Endothelial cell (in vitro differentiated cells): ENCODE data around the gene ZNHIT1. TPM values are rescaled to one million over a fixed set of nuclear protein-coding genes. Genes with fewer than 3 reads are reported as not detected.

Experiments used
- DNase-seq: peaks from one replicate; pipeline ENCODE4 v3.0.0; 2021; ENCODE audit warnings: low spot score
- H3K27ac Mint-ChIP-seq: one replicate; pipeline ENCODE4 v1.8.0; 2021; ENCODE audit warnings: mixed read lengths, inconsistent platforms; ENCODE audit not compliant: unreplicated experiment
- H3K27me3 Mint-ChIP-seq: one replicate; pipeline ENCODE4 v1.8.0; 2021; ENCODE audit warnings: mild to moderate bottlenecking, moderate library complexity, mixed read lengths, inconsistent platforms; ENCODE audit not compliant: unreplicated experiment
- H3K36me3 Mint-ChIP-seq: one replicate; pipeline ENCODE4 v1.8.0; 2021; ENCODE audit warnings: mild to moderate bottlenecking, low read depth, mixed read lengths, inconsistent platforms; ENCODE audit not compliant: unreplicated experiment
- H3K4me1 Mint-ChIP-seq: one replicate; pipeline ENCODE4 v1.8.0; 2021; ENCODE audit warnings: mild to moderate bottlenecking, mixed read lengths, inconsistent platforms; ENCODE audit not compliant: unreplicated experiment
- H3K4me3 Mint-ChIP-seq: one replicate; pipeline ENCODE4 v1.8.0; 2021; ENCODE audit warnings: mild to moderate bottlenecking, mixed read lengths, inconsistent platforms; ENCODE audit not compliant: unreplicated experiment
- H3K9me3 Mint-ChIP-seq: one replicate; pipeline ENCODE4 v1.8.0; 2021; ENCODE audit warnings: mixed read lengths, inconsistent platforms; ENCODE audit not compliant: unreplicated experiment
- CTCF ChIP-seq: fragments of 200-600 bp; sonication (generic); IDR thresholded peaks from one replicate; pipeline ENCODE4 v1.5.0; 2021; ENCODE audit warnings: antibody characterized with exemption; ENCODE audit not compliant: unreplicated experiment
- total RNA-seq: library from RNA; stranded (reverse); fragmentation: NEBNext Ultra II Directional; extraction: Animal tissue kit (Norgen Biotek cat#: 25700); gene quantifications from one replicate; pipeline ENCODE4 v1.2.1, GENCODE V29; 2021; ENCODE audit not compliant: unreplicated experiment

Gene ZNHIT1
- total RNA-seq, 1 donor from 2014 or later: 71.5 TPM

GRCh38 chr7:101205901-101206664, 11.9 kb upstream of the ZNHIT1 start:
- no peak for DNase-seq
- no peaks in the 10 kb centered on the region for H3K9me3 Mint-ChIP-seq
- H3K36me3 Mint-ChIP-seq: peaks cover 10% of the 10 kb centered on the region
- no peaks in the 10 kb centered on the region for H3K4me1 Mint-ChIP-seq
- H3K27me3 Mint-ChIP-seq: peaks cover 5% of the 10 kb centered on the region
- no peak for TF ChIP-seq CTCF
- H3K27ac Mint-ChIP-seq: no peak overlapping the region
- no peak overlapping the region for H3K4me3 Mint-ChIP-seq

GRCh38 chr7:101206665-101207042, 11.3 kb upstream of the ZNHIT1 start:
- Mint-ChIP-seq H3K27ac (no peak overlapping the region), H3K4me3 (no peak overlapping the region), H3K9me3 (no peaks in the 10 kb centered on the region), H3K27me3 (peaks cover 5% of the 10 kb centered on the region), H3K36me3 (peaks cover 10% of the 10 kb centered on the region), H3K4me1 (no peaks in the 10 kb centered on the region)
- no peak for TF ChIP-seq CTCF
- no peak for DNase-seq

DNA sequence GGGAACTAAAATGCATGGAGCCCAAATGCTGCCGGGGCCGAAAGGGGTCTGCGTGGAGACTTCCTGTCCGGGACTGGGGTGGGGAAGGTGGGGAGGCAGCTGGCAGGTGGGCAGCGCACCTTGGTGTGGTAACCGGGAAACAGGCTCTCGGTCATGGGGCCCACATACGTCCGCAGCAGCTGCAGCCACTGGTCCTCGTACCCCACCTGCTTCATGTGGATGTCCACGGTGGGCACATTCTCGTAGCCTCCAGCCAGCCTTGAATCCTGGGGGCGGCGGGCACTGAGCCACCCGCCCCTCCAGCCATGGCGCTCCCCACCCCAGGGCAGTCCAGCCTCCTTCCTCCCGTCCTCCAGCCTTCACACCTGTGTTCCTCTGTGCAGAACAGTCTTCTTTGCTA, 10.5 kb upstream of the ZNHIT1 start:
- Mint-ChIP-seq H3K9me3 (no peaks in the 10 kb centered on the region), H3K36me3 (peaks cover 10% of the 10 kb centered on the region), H3K4me1 (no peaks in the 10 kb centered on the region), H3K4me3 (no peak overlapping the region), H3K27ac (no peak overlapping the region), H3K27me3 (peaks cover 5% of the 10 kb centered on the region)
- TF ChIP-seq CTCF: no peak
- no peak for DNase-seq

DNA sequence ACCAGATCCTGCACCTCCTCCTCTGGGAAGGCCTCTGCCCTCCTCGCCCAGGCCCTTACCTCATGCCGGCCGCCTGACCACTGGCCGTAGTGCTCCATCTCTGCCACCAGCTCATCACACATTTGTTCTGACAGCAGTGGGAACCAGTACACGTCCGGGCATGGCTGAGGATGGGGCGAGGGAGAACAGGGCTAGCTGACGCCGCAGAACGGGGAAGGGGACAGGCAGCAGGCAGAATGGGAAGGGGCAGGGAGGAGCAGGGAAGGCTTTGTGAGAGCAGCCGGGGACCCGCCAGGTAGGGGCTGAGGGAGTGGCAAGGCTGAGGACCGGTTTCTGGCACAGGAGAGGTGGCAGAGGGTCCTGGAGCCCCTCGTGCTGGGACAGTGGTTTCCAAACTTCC, 9.2 kb upstream of the ZNHIT1 start:
- no peak for TF ChIP-seq CTCF
- H3K9me3 Mint-ChIP-seq: no peaks in the 10 kb centered on the region
- no peaks in the 10 kb centered on the region for H3K4me1 Mint-ChIP-seq
- no peak overlapping the region for H3K27ac Mint-ChIP-seq
- H3K27me3 Mint-ChIP-seq: peaks cover 2% of the 10 kb centered on the region
- DNase-seq: no peak
- peaks cover 10% of the 10 kb centered on the region for H3K36me3 Mint-ChIP-seq
- H3K4me3 Mint-ChIP-seq: no peak overlapping the region

- Mint-ChIP-seq H3K9me3 (no peaks in the 10 kb centered on the region), H3K27ac (no peak overlapping the region), H3K4me3 (peak overlapping the region; percentile 51), H3K27me3 (peaks cover 4% of the 10 kb centered on the region), H3K4me1 (no peaks in the 10 kb centered on the region), H3K36me3 (peaks cover 10% of the 10 kb centered on the region)
- no peak for DNase-seq
- TF ChIP-seq CTCF: no peak
Measured at GRCh38 chr7:101210143-101210542, 7.8 kb upstream of the ZNHIT1 start.
